Activated gamma-delta T cell (primary cell): Measurements from ENCODE around the gene KRT28.
"Not testable (repeated sequence)": the region's sequence is repeated elsewhere in the genome, so short reads cannot be mapped to it uniquely, and the experiment has no call there.

Experiments
- DNase-seq: peaks from one replicate; lab custom pipeline; 2025; lab: John Stamatoyannopoulos, UW

The KRT28 gene

DNA sequence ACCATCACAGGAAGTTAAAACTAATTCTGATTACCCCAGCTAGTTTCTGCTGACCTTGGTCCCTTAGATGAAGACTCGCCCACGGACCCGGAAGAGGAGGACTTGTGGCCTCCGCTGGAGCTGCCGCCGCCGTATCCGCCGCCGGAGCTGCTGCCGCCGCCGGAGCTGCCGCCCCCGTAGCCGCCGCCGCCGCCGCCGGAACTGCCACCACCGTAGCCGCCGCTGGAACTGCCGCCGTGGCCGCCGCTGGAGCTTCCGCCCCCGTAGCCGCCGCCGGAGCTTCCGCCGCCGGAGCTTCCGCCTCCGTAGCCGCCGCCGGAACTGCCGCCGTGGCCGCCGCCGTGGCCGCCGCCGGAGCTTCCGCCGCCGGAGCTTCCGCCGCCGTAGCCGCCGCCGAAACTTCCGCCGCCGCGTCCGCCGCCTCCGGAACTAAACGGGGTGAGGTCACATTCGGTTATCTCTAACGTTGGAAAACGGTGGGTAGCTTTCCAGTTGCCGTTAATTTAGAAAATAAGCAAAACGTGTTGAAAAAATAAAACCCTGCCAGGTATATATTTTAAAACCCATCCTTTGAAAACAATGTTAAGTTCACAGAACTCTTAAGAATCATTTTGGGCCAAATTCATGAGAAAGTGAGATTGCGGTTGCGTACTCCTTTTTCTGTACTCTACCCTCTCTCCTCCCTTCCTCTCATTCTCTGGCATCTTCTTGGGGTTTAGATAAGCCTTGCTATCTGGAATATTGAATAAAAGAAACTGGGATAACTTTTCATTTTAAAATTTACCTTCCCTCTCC lies 19.2 kb upstream of the KRT28 start:
- DNase-seq: peak; percentile 79

GRCh38 chr17:40818343-40818732 lies 18.6 kb upstream of the KRT28 start:
- no peak for DNase-seq

- no peak for DNase-seq
Observed at GRCh38 chr17:40817103-40817682, 17.4 kb upstream of the KRT28 start.

- DNase-seq: no peak
Observed at GRCh38 chr17:40816569-40816968, 16.8 kb upstream of the KRT28 start.

DNA sequence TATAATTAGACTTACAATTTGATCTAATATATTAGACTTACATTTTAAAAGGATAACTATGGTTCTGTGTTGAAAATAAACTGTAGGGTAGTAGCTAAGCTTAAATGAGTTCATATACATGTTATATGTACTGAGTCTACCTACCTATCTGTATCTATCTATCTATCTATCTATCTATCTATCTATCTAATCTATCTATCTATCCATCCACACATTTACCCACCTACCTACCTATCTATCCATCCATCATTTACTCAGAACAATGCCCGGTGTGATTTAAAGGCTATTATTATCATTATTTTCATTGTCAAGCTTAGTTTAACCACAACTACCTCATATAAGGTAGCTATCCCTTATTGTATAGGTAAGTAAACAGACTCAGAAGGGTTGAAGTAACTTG lies 15.6 kb upstream of the KRT28 start:
- no peak for DNase-seq

GRCh38 chr17:40814657-40815056 lies 14.9 kb upstream of the KRT28 start:
- DNase-seq: not testable (repeated sequence)

- no peak for DNase-seq
Observed at GRCh38 chr17:40813804-40814203, 14.0 kb upstream of the KRT28 start.

GRCh38 chr17:40812639-40813038 lies 12.9 kb upstream of the KRT28 start:
- no peak for DNase-seq

DNA sequence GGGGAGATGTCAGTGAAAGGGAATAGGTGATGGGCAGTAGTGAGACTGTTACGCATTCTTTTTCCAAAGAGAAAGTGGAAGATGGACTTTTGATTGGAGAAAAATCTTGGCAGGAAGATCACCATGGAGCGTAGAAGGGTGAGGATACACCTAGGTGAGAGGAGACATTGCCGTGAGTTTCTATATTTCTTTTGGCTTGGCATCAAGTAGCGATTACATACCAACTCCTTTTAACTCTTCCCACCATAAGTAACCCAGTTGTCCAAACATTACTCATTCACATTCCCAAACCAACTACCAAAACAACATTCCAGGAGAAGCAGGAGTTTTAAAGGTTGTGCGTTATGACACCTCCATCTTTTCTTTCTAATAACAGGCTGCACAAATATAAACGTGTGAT lies 10.7 kb upstream of the KRT28 start:
- DNase-seq: no peak

DNA sequence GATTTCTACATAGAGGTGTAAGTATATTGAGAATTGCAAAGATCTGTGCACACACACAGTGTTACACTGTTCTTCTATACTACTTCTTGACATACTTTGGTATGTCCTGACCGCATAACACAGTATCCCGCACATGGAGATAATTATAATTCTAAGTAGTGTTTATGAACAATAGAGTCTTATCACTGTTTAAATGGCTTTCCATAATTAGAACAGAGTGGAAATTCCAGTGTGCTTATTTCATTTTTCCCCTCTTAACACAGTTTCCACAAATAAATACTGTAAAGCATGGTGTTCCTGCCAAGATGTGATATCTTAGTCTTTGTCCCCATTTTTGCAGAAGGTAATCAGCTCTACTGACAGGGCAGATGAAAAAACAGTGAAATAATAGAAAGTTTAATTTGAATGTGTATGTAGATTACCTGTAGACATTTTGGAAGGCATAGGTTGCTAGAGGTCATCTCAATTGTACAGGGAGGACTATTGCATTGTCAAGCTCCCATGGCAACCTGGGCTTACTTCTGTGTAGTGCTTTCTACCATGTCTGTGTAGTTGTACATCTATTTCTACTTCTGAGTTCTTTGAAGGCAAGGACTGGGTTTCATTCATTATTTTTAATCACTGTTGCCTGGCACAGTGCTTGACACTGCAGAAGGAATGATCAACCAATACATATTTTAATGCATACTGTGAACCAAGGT lies 10.1 kb upstream of the KRT28 start:
- no peak for DNase-seq

DNA sequence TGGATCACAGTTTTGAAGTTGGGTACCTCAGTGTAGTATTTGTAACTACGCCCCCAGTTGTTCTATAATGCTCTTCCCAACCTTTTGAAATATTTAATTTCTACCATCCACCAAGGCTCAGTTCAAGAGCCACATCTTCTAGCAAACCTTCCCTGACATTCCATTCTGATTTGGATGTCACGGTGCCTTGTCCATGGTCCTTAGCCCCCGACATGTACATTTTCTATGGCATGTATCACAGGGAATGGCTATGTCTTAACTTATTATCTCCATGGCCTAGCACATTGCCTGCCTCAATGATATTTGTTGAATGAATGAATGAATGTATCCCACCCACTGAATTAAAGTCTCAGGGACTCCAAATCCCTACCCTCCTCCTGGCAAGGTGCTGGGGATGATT lies 6.4 kb upstream of the KRT28 start:
- no peak for DNase-seq

- DNase-seq: no peak
Observed at GRCh38 chr17:40803617-40804082, 3.9 kb upstream of the KRT28 start.

- no peak for DNase-seq
Observed at GRCh38 chr17:40801157-40801556, 1.4 kb upstream of the KRT28 start.

GRCh38 chr17:40800381-40800780 lies 622 bp upstream of the KRT28 start:
- DNase-seq: no peak

- DNase-seq: no peak
Observed at GRCh38 chr17:40796846-40797245, 2.9 kb downstream of the KRT28 start.

DNA sequence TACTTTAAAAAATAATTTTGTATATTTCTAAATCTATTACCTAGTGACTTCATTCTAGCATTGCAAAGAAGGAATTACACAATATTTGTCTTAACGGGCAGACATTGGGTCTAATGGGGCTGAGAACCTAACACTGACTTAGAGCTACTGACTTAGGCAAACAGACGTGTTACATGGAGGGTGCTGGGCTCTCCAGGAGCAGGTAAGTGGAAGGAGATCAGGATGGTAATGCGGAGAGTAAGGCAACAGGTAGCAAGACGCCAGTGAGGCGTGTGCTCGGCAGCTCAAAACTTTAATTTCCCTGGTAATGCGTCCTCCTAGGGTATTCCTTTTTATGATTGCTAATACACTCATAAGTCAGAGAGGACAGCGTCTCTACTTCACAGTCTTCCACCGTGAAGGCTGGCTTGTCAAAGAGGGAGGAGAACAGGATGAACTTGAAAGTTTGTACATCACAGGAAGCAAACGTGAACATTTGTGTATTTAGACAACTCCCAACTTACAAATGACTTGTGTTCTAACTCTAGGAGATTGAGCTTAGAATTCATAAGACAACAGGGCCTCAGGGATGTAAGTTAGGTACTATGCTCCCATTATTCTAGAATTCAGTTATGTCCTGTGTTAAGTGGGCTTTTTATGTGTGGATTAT lies 4.6 kb downstream of the KRT28 start:
- DNase-seq: no peak

- no peak for DNase-seq
Observed at GRCh38 chr17:40794466-40794865, 5.3 kb downstream of the KRT28 start.

DNA sequence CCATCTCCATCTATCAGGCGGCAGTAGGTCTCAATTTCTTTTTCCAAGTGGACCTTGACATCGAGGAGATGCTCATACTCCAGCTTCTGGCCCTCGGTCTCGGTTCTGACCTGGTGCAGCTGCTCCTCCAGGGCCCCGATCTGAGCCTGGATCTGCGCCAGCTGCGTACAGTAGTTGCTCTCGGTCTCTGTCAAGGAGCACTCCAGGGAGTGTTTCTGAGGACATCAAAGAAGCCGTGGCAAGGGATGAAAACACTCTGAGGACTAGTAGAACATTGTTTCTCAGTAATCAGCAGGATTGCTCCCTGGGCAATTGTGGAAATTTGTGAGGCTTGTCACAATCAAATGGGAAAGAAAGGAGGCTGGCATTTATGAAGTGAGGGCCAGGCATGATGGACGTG lies 5.9 kb downstream of the KRT28 start:
- no peak for DNase-seq

DNA sequence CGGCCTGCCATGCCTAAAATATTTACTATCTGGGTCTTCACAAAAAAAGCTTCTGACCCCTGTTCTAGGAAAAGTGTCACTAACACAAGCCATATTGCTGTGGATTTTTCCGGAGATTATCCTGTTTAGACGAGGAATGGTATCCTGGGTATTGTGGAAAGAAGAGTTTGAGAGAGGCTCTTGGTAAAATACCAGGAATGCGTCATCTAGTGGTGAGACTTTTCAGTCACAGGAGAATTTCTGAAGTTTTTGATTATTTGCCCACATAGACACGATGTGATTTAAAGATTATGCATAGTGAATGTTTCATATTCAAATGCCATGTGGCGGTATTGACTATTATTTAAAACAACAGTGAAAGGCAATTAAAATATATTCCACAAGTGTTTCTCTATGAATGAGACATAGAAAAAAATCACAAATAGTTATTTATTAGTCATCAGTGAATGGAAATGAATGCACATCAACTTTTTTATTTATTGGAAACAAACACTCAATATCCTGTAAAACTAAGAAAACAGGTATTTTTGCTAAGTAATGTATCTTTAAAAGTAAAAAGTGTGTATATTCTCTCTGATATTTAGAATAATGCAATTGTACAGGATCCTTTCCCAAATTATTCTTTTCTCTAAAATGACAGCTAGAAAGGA lies 7.8 kb downstream of the KRT28 start:
- DNase-seq: no peak

DNA sequence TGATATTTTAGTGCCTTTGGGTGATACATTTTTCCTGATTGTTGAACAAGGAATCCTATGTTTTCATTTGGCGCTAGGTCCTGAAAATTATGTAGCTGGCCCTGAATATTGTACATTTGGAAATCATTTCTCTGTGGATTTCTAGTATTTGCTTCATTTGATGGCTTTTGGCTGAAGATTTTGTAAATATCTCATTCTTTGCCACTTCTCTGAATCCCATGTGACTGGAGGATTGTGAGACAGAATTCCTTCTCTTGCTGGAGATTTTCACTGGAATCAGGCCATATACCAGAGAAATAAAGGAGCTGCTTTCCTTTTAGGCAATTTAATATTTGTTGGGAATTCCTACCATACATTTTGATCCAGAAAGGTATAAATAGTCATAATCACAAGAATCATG lies 8.6 kb downstream of the KRT28 start:
- no peak for DNase-seq

DNA sequence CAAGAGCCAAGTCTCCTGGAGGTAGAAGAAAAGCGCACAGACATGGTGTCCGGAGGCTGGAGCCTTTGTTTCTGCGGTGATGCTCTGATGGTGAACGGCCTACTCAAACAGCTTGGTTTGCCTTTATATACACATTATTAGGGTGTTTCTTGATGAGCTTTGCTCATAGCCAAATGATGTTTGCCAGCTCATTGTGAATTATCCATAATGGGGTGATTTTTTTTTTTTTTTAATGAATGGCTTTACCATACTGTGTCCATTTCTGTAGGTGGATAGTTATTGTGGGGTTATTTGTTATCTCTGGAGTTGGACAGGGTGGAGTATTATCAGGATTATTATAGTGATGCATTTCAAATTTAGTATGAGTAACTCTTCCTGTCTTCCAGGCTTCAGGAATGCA lies 17.3 kb downstream of the KRT28 start, which contains the start of gene KRT27:
TSS of gene KRT27 (minus strand) at position 101 of the 400 bp plus-strand sequence. CDS start at position 44, 57 bp downstream.
- DNase-seq: no peak
